HG03432 (cell line): Measurements from ENCODE around the gene MARCHF10.

Experiments
- ATAC-seq: cut with Tn5 transposase; IDR thresholded peaks from one replicate; pipeline ENCODE4 v1.9.1; 2021; ENCODE audit warnings: mild to moderate bottlenecking, moderate library complexity; ENCODE audit not compliant: unreplicated experiment

Gene MARCHF10

DNA sequence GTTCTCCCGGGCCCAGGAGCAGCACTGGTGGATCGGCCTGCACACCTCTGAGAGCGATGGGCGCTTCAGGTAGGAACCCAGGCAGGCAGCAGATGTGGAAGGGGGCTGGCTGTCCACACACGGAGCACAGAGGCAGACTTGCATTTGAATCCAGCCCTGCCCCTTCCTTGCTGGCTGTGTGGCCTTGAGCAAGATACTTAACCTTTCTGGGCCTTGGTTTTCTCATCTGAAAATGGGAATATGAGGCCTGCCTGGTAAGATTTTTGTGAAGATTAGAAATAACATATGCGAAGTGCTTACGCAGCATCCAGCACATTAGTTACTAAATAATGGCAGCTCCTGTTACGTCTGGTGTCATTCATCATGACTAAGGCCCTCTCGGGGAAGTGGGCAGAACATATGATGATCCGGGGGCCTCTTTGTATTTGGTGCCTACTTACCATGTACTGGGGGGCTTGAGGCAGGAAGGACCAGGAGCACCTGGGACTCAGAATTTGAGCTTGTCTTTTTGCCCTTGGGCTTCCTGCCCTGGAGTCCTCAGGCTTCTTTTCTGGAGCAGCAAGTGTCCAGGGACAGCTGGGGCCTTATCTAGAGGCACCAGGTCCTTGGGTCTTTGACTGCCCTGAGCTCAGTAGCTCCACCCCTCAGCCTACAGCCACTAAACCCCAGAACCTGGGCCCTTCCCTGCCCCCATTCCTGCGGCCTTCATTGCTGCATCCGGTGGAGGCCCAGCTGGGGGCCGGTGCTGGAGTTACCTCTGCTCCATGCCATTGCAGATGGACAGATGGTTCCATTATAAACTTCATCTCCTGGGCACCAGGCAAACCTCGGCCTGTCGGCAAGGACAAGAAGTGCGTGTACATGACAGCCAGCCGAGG, 126.8 kb downstream of the MARCHF10 start:
- no peak for ATAC-seq

DNA sequence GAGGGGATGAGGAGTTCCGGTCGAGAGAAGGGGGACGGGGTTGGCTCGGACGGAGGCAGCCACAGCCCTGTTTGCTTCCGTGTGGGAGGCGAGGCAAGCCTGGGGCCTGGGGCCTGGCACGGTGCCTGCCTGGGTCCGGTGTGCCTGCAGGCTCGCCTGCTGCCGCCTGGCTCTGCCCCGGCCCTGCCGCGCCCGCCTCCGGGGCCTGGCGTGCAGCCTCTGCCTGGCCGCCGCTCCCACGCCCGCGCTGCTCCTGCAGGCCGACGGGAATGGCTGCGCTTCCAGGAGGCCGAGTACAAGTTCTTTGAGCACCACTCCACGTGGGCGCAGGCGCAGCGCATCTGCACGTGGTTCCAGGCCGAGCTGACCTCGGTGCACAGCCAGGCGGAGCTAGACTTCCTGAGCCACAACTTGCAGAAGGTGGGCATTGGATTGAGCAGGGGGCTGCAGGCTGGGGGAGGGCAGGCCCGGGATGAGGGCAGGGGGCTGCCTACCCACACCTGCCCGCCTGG, 127.5 kb downstream of the MARCHF10 start:
- ATAC-seq = no peak

DNA sequence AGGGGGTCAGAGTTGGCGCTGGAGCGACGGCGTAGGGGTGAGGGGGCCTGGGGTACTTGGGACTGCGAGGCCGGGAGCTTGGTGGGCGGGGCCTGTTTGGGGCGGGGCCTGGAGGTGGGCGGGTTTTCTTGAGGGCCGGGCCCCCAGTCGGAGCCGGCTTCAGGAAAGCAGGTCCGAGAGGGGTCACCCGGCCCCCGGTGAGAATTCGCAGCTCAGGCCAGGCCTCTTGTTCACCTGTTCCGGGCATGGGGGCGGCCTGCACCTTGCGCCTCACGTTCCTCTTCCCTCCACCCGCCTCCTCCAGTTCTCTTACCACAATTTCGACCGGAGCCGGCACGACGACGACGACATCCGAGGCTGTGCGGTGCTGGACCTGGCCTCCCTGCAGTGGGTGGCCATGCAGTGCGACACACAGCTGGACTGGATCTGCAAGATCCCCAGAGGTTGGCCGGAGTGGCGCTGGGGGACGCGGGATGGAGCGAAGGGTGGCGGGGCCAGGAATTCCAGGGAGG, 128.2 kb downstream of the MARCHF10 start:
- ATAC-seq = no peak

DNA sequence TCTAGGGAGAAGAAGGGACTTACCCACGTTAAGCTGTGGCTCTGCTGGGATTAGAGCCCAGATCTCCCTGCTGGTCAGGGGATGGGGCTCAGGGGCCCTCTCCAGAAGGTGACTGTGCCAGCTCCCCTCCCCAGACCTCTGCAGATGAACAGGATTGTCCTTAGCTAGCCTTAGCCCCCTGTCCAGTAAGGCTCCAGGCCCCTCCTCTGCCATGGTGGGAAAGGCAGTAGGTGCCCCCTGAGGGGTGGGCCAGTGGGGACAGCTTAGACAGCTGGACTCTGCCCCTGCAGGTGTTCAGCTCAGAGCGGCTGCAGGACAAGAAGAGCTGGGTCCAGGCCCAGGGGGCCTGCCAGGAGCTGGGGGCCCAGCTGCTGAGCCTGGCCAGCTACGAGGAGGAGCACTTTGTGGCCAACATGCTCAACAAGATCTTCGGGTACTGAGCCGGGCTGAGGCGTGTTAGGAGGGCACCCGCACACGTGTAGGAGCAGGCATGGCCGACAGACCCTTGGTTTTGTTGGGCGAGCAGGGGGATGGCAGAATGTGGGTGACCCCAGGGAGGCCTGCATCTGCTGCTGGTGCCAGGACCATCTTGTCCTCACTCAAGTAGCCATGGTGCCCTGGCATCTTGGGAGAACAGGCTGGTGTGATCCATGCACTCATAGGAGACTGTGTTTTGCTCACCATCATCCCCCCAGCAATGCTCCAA, 129.7 kb downstream of the MARCHF10 start:
- ATAC-seq = no peak

DNA sequence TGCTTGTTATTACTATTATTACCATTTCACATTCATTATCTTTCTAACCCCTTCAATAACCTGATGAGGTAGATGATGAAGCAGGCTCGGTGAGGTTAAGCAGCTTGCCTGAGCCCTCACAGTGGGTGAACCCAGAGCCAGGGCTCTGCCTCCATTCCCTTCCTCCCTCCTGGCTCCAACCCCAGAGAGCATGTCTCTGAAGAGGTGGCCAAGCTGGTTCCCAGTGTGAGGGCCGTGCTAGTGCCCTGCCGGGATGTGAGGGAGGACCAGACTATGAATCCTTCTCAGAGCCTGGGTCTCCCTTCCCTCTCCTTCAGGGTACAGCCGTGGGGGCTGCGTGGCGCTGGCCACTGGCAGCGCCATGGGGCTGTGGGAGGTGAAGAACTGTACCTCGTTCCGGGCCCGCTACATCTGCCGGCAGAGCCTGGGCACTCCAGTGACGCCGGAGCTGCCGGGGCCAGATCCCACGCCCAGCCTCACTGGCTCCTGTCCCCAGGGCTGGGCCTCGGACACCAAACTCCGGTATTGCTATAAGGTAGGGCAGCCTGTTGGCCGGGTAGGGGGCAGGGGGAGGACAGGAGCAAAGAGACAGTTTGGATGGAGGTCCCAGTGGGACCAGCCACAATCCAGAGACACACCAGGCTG, 131.0 kb downstream of the MARCHF10 start:
- ATAC-seq = no peak

DNA sequence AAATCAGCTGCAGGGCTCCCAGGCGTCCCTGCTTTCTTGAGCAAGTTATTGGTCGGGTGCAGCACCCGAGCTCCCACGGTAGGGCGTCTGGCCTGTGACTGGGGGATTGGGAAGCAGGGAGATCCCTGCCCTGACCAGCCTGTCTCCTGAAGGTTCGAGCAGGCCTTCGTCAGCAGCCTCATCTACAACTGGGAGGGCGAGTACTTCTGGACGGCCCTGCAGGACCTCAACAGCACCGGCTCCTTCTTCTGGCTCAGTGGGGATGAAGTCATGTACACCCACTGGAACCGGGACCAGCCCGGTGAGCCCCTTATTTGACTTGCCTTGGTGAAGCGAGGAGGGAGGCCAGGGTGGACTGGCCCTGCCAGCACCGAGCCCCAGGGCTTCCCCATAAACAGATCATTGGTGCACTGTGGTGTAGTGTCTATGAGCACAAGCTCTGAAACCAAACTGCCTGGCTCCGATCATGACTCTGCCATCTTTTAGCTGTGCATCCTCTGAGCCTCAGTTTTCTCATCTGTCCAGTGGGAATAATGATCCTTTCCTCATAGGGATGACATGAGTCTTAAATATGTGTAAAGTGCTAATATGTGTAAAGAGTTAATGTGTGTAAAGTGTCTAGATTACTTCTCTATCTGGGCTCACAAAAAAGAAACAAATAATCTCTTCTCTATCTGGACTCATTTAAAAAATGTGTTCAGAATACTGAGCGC, 131.7 kb downstream of the MARCHF10 start:
- ATAC-seq = no peak

DNA sequence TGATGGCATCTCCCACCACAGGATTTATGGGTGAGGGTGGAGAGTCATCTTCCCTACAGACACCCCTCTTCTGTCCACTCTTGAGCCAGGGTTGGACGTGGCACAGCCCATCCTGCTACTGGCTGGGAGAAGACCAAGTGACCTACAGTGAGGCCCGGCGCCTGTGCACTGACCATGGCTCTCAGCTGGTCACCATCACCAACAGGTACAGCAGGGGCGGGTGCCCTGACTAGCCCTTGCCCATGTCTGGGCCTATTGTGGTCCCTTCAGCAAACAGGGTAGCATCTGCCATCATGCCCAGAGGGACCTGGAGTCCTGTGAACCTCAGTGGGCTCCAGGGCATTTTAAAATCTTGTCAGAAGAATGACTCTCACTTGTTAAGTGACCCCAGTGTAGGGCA, 132.4 kb downstream of the MARCHF10 start:
- ATAC-seq = no peak

DNA sequence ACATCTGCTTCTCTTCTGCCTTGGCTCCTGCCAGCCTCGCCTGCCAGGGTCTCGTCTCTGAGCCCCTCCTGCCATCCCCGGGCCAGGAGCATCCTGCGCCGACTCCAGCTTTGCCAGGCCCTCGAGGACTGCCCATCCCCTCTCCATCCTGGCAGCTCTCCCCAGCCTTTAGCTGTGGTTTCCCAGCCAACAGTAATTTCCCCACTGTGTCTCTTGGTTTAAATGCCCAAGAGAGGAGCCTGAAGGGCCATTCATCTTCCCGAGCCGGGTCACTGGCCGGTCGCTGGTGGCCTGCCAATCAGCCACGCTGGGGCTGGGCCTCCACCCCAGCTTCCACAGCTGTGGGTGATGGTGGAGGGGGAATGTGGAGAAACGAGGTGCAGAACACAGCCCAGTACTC, 132.9 kb downstream of the MARCHF10 start:
- no peak for ATAC-seq

DNA sequence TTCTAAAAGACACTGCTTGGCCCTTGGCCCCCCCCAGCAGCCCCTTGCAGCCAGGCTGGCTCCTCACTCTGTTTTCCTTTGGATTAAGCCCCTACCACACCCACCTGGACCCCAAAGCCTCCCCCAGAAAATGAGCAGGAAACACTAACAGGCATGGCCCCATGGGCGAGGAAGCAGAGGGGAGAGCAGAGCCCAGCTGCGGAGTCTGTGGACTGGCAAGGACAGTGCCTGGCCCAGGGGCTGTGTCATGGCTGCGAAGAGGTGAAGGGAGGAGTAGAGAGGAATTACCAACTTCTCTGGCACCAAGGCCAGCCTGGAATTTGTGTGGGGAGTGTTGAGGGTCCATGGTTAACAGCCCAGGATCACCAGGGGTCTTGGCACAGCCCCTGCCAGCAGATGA, 133.3 kb downstream of the MARCHF10 start:
- no peak for ATAC-seq

DNA sequence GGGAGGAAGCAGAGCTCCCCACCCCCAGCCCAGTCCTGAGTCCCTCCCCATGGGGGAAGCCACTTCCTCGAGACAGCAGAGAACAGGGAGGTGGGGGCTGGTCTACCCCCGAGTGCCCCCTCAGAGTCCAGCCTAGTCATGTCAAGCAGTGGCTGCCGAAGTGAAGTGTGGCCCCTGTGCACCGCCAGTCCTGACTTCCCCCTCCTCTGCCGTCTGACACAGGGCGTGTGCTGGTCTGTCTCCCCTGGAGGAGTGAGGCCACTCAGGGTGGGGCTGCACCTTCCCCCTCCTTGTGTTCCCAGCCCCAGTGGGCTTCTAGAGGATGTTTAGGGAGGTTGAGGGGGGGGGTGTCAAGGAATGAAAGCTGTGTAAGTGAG, 133.8 kb downstream of the MARCHF10 start:
- ATAC-seq = no peak

DNA sequence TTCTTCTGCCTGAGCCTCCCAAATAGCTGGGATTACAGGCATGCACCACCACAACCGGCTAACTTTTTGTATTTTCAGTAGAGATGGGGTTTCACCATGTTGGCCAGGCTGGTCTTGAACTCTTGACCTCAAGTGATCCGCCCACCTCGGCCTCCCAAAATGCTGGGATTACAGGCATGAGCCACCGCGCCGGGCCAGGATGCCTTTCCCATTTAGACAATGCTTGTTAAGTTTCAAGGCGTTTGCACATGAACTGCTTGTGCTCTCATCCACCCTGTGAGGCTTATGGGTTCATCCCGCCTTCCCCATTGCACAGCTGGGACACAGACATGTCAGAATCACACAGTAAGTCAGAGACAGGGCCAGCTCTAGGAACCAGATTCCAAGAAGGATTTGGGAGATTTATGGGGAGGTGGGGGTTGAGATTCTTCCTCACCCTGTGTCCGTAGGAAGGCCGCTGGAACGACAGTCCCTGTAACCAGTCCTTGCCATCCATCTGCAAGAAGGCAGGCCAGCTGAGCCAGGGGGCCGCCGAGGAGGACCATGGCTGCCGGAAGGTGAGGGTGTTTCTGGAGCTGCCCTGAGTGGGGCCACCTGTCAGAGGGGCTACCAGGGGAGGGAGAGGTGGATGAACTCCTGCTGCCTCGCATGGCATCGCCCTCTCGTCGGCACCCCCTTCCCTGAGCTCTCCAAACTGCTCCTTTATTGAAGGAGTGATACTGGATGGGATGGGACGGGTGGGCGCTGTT, 134.3 kb downstream of the MARCHF10 start:
- ATAC-seq = no peak

DNA sequence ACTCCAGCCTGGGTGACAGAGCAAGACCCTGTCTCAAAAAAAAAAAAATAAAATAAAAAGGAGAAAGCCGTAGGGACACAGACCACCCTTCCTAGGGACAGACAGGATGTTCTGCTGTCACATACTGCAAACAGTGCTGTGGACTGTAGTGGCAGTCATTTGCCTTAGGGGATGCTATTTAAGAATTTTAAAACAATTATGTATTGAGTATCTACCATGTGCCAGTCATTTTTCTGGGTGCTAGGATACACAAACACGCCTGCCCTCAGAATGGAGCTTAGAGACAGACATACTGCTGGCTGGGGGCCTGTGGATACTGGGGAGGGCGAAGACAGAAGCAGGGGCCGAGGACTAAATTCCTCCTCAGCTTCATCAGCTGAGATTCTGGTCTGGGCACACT, 135.2 kb downstream of the MARCHF10 start:
- ATAC-seq = no peak

DNA sequence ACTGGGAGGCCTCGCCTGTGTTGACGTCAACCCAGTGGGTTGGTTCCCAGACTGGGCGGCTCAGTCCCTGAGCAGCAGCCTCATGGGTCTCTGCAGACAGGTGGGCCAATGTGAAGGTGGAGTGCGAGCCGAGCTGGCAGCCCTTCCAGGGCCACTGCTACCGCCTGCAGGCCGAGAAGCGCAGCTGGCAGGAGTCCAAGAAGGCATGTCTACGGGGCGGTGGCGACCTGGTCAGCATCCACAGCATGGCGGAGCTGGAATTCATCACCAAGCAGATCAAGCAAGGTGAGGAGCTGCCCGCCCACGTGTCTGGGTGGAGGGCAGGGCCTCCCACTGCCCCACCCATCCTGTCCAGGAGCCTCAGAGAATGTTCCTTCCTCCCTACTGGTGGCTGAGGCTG, 136.6 kb downstream of the MARCHF10 start:
- no peak for ATAC-seq

DNA sequence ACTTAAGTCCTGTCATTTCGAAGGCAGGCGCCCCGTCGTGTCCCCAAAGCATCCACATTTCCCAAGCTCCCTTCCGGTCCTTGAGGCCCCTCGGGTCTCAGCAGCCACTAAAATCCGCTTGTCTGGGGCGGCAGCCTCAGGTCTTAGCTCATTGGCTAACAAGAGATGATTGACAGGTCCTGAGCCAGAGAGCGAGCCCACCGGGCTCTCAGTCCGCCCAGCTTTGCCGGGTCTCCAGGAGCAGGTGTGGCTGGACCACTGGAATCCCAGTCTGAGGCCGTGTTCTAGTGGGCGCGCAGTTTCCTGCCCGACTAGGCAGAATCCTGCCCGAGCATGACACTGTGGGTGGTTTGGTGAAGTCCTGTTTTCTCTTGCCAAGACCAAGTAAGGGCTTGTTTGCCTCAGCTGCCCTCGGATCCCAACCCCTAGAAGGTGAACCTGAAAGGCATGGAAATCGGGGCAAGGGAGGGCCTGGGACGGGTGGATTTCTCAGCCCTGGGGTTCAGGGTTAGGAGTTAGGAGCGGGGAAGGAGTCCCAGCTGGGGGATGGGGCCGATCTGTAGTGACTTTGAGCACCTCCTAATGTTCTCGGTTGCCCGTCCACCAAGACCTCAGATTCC, 137.8 kb downstream of the MARCHF10 start:
- no peak for ATAC-seq

DNA sequence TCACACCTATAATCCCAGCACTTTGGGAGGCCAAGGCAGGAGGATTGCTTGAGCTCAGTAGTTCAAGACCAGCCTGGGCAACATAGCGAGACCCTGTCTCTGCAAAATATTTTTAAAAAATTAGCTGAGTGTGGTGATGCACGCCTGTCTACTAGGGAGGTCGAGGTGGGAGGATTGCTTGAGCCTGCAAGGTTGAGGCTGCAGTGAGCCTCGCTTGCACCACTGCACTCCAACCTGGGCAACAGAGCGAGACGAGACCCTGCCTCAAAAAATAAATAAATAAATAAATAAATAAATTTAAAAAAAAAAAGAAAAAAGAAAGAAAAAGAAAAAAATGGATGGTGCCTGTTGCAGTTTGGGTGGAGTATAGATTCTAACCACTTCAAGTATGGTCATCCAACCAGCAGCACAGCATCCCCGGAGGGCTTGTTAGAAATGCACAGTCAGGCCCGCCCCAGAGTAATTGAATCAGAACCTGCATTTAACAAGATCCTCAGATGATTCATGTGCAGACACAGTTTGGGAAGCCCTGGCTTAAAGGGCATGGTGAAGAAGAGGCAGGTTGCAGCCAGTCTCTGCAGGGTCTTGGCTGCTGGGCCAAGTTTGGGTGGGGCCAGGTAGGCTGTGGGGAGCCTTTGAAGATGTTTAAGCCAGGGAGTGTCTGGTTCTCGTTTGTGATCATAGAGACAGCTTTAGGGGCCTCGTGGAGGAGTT, 139.9 kb downstream of the MARCHF10 start:
- no peak for ATAC-seq

DNA sequence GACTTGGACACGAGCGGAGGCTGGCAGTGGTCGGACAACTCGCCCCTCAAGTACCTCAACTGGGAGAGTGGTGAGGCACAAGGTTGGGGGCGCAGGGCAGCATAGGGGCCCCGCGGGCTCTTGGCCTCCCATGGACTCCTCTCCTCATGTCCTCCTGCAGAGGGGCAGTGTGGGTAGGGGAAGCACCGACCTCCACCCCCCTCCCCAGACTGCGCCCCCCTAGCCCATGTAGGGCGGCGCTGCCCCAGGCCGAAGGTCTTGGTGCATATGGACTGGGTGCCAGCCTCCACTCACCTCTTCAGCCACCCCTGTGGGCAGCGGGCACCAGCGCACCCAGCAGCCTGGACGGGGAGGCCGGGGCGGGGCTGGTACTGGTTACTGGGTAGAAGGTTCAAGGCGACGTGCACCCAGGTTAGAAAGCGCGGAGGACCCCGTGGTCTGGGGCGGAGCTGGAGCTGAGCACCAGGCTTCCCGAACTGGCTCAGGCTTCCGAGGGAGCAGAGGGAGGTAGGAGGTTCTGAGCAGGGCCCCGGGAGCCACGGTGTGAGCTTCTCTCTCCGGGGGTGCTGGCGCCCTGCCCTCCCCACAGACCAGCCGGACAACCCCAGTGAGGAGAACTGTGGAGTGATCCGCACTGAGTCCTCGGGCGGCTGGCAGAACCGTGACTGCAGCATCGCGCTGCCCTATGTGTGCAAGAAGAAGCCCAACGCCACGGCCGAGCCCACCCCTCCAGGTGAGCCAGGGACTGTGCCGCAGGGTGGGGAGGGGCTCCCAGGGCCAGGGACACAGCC, 141.1 kb downstream of the MARCHF10 start:
- no peak for ATAC-seq

DNA sequence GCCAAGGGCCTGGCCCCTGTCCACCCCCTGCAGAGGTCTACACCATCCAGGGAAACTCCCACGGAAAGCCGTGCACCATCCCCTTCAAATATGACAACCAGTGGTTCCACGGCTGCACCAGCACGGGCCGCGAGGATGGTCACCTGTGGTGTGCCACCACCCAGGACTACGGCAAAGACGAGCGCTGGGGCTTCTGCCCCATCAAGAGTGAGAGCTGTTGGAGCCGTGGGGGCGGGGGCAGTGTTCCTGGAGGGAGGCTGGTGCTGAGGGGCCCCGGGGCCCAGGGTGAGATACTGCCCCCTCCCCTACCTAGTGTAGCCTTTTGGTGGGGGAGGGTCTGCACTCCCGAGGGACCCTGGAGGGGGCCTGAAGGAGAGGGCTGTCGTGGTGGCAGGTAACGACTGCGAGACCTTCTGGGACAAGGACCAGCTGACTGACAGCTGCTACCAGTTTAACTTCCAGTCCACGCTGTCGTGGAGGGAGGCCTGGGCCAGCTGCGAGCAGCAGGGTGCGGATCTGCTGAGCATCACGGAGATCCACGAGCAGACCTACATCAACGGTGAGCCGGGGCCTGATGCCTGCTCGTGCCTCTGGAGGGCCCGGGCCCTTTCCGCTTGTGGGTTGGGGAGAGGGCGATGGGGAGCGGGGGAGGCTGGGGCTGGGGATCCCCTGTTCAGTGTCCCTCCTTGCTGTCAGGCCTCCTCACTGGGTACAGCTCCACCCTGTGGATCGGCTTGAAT, 141.9 kb downstream of the MARCHF10 start:
- no peak for ATAC-seq

DNA sequence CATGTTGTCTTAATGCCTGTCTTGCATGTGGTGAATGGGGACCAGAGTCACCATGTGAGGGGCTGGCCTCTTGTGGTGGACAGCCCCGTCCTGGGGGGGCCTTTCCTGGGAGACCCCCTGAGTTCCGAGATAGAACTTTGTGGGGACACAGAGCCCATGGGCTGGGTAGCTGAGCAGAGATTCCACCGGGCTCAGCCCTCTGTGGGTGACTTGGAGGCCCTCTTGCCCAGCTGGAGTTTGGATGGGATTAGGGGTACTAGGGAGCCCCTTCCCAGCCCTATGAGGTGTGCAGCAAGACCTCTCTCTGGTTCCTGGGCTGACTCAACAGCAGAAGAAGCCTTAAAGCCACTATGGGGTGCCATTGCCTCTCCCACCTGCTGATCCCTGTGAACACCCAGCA, 142.5 kb downstream of the MARCHF10 start:
- no peak for ATAC-seq
